ENCODE data around the gene IL1RAP. TPM values are rescaled to one million over a fixed set of nuclear protein-coding genes. Genes with fewer than 3 reads are reported as not detected.

The IL1RAP gene
- total and polyA plus RNA-seq, 2 experiments from 2014 or later: 3.6 to 5.0 TPM

DNA sequence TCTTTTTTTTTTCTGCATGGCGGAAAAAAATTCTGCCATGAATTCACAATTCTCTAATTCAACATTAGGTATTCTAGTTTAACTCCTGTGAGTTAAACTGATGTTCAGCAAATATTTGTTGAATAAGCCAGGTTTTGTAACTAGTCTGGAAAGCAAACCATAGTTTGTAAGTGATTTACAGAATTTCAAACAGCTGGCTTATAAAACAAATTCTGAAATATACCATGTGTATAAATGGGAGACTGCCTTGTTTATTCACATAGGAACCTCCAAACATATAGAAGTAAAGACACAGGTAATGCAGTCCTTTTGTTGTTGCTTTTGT is 101.1 kb downstream of the IL1RAP start:
- Histone ChIP-seq H3K27me3 (ENCODE audit: insufficient read depth) (no peaks in the 10 kb centered on the region), H3K4me3 (no peak overlapping the region), H3K79me2 (replicated peaks; ENCODE audit: insufficient read depth) (no peaks in the 10 kb centered on the region), H3K27ac (ENCODE audit: low read depth) (no peak overlapping the region), H3K4me2 (no peak overlapping the region), H3K9me2 (ENCODE audit: insufficient read depth) (no peaks in the 10 kb centered on the region), H3F3A (replicated peaks; ENCODE audit: low read depth) (no peaks in the 10 kb centered on the region), H3K4me1 (ENCODE audit: insufficient read depth) (no peaks in the 10 kb centered on the region), H2AFZ (no peak overlapping the region), H4K20me1 (replicated peaks; ENCODE audit: insufficient read depth) (no peaks in the 10 kb centered on the region), H3K36me3 (ENCODE audit: insufficient read depth) (no peaks in the 10 kb centered on the region)
- no peak for ATAC-seq
- Mint-ChIP-seq H3K4me1 (peaks cover 4% of the 10 kb centered on the region; the same call in 1 of the 3 replicates), H3K4me3 (no peak overlapping the region), H3K9me3 (no peaks in the 10 kb centered on the region), H3K27me3 (ENCODE audit: insufficient read depth, low read depth, poor library complexity) (no peaks in the 10 kb centered on the region), H3K36me3 (ENCODE audit: low read depth) (no peaks in the 10 kb centered on the region), H3K27ac (no peak overlapping the region)
- no peak for DNase-seq (ENCODE audit: low spot score)
- TF ChIP-seq ZNF114 (CRISPR knock-in tag; IDR thresholded peaks at IDR 0.05) (no peak), EZH2 (IDR thresholded peaks at IDR 0.05; ENCODE audit: low read depth, unreplicated experiment) (no peak), JUNB (IDR thresholded peaks at IDR 0.05; ENCODE audit: unreplicated experiment) (no peak), STAT1 (IDR thresholded peaks at IDR 0.05; ENCODE audit: unreplicated experiment) (no peak), POLR2AphosphoS5 (IDR thresholded peaks at IDR 0.05; ENCODE audit: low read depth) (no peak)
- TF ChIP-seq, protein P1, sequence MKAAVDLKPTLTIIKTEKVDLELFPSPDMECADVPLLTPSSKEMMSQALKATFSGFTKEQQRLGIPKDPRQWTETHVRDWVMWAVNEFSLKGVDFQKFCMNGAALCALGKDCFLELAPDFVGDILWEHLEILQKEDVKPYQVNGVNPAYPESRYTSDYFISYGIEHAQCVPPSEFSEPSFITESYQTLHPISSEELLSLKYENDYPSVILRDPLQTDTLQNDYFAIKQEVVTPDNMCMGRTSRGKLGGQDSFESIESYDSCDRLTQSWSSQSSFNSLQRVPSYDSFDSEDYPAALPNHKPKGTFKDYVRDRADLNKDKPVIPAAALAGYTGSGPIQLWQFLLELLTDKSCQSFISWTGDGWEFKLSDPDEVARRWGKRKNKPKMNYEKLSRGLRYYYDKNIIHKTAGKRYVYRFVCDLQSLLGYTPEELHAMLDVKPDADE (IDR thresholded peaks at IDR 0.05): no peak
- TF ChIP-seq, protein P2, sequence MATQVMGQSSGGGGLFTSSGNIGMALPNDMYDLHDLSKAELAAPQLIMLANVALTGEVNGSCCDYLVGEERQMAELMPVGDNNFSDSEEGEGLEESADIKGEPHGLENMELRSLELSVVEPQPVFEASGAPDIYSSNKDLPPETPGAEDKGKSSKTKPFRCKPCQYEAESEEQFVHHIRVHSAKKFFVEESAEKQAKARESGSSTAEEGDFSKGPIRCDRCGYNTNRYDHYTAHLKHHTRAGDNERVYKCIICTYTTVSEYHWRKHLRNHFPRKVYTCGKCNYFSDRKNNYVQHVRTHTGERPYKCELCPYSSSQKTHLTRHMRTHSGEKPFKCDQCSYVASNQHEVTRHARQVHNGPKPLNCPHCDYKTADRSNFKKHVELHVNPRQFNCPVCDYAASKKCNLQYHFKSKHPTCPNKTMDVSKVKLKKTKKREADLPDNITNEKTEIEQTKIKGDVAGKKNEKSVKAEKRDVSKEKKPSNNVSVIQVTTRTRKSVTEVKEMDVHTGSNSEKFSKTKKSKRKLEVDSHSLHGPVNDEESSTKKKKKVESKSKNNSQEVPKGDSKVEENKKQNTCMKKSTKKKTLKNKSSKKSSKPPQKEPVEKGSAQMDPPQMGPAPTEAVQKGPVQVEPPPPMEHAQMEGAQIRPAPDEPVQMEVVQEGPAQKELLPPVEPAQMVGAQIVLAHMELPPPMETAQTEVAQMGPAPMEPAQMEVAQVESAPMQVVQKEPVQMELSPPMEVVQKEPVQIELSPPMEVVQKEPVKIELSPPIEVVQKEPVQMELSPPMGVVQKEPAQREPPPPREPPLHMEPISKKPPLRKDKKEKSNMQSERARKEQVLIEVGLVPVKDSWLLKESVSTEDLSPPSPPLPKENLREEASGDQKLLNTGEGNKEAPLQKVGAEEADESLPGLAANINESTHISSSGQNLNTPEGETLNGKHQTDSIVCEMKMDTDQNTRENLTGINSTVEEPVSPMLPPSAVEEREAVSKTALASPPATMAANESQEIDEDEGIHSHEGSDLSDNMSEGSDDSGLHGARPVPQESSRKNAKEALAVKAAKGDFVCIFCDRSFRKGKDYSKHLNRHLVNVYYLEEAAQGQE (IDR thresholded peaks at IDR 0.05; ENCODE audit: unreplicated experiment): no peak
- TF ChIP-seq, protein P3, sequence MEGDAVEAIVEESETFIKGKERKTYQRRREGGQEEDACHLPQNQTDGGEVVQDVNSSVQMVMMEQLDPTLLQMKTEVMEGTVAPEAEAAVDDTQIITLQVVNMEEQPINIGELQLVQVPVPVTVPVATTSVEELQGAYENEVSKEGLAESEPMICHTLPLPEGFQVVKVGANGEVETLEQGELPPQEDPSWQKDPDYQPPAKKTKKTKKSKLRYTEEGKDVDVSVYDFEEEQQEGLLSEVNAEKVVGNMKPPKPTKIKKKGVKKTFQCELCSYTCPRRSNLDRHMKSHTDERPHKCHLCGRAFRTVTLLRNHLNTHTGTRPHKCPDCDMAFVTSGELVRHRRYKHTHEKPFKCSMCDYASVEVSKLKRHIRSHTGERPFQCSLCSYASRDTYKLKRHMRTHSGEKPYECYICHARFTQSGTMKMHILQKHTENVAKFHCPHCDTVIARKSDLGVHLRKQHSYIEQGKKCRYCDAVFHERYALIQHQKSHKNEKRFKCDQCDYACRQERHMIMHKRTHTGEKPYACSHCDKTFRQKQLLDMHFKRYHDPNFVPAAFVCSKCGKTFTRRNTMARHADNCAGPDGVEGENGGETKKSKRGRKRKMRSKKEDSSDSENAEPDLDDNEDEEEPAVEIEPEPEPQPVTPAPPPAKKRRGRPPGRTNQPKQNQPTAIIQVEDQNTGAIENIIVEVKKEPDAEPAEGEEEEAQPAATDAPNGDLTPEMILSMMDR (conservative IDR thresholded peaks at IDR 0.05; ENCODE audit: low read depth in 2 of 2): no peak

DNA sequence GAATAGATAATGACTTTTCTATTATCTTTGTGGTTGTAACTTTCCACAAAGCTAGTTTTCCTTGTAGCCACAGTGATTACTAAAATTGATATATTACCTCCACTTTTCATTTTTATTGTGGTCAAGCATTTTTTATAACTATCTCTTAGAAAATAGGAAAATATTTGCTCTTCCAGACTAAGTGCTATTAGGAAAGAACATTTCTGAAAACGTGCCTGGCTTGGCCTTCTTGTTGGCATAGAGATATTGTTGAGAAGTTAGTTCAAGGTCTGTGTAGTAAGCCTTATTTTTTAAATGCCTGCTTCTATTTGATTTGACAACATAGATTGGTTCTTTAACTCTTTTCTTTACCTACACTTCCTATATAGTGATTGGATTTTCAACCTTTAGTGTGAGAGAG is 101.7 kb downstream of the IL1RAP start:
- no peak for TF ChIP-seq EZH2 (IDR thresholded peaks at IDR 0.05; ENCODE audit: low read depth, unreplicated experiment)
- Histone ChIP-seq H3K27ac (ENCODE audit: low read depth) (no peak overlapping the region), H3K4me1 (ENCODE audit: insufficient read depth) (no peaks in the 10 kb centered on the region), H3K79me2 (replicated peaks; ENCODE audit: insufficient read depth) (no peaks in the 10 kb centered on the region), H3K4me2 (no peak overlapping the region), H4K20me1 (replicated peaks; ENCODE audit: insufficient read depth) (no peaks in the 10 kb centered on the region), H2AFZ (no peak overlapping the region), H3K27me3 (ENCODE audit: insufficient read depth) (no peaks in the 10 kb centered on the region), H3K4me3 (no peak overlapping the region), H3K36me3 (ENCODE audit: insufficient read depth) (no peaks in the 10 kb centered on the region), H3F3A (replicated peaks; ENCODE audit: low read depth) (no peaks in the 10 kb centered on the region), H3K9me2 (ENCODE audit: insufficient read depth) (no peaks in the 10 kb centered on the region)
- H3K27ac Mint-ChIP-seq: no peak overlapping the region
- H3K4me1 Mint-ChIP-seq: peaks cover 4% of the 10 kb centered on the region; the same call in 1 of the 3 replicates
- H3K27me3 Mint-ChIP-seq (ENCODE audit: insufficient read depth, low read depth, poor library complexity): no peaks in the 10 kb centered on the region
- ATAC-seq (no peak), DNase-seq (ENCODE audit: low spot score) (no peak)
- H3K36me3 Mint-ChIP-seq (ENCODE audit: low read depth): no peaks in the 10 kb centered on the region
- no peaks in the 10 kb centered on the region for H3K9me3 Mint-ChIP-seq
- H3K4me3 Mint-ChIP-seq: no peak overlapping the region
